Adrenal gland (tissue), 5 donors: ENCODE data around the gene BBX.

Source experiments
- POLR2A ChIP-seq, 2 donors: fragments of 450-650 bp; IDR thresholded peaks; one replicate each; pipeline ENCODE4 v1.6.1; 2017; ENCODE audit warnings: antibody characterized with exemption in 2 of 2, mild to moderate bottlenecking in 2 of 2, moderate library complexity in 1 of 2
- TF ChIP-seq, protein P1 (sequence below), 6 experiments: fragments of 450-650 bp in 4 of 6; fragments of 200-600 bp in 2 of 6; sonication (generic) in 1 of 6; IDR thresholded peaks; 1 replicate in 5 of 6; 2 replicates in 1 of 6; pipeline versions ENCODE4 v1.5.1 to v1.8.0; 2016 to 2021; ENCODE audit warnings: antibody characterized with exemption in 6 of 6, mild to moderate bottlenecking in 2 of 6, moderate library complexity in 1 of 6
- donor health status: DM: no; HTN: no; CAD: no.

DNA sequence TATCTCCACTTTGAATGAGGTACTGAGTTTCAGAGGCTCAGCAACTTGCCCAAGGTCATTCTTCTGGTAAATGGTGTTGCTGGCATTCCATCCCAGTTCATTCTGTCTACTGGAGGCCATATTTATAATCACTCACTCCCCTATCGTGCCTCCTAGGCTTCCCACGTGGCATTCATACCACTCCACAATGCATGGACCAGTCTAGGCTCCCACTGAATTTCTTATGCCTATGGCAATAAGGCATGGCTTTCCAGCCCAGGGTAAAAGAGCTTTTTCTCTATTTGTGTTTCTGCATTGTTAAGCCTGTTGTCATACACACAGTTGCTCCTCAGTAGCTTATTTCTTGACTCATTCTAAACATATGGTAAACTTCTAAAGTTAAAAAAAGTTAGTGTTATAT lies 19.9 kb downstream of the BBX start:
- TF ChIP-seq, protein P1, sequence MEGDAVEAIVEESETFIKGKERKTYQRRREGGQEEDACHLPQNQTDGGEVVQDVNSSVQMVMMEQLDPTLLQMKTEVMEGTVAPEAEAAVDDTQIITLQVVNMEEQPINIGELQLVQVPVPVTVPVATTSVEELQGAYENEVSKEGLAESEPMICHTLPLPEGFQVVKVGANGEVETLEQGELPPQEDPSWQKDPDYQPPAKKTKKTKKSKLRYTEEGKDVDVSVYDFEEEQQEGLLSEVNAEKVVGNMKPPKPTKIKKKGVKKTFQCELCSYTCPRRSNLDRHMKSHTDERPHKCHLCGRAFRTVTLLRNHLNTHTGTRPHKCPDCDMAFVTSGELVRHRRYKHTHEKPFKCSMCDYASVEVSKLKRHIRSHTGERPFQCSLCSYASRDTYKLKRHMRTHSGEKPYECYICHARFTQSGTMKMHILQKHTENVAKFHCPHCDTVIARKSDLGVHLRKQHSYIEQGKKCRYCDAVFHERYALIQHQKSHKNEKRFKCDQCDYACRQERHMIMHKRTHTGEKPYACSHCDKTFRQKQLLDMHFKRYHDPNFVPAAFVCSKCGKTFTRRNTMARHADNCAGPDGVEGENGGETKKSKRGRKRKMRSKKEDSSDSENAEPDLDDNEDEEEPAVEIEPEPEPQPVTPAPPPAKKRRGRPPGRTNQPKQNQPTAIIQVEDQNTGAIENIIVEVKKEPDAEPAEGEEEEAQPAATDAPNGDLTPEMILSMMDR (IDR thresholded peaks at IDR 0.05), result no peak
- TF ChIP-seq POLR2A (IDR thresholded peaks at IDR 0.05), result no peak
